A673 (cell line): ENCODE measurements around the gene FLNC. TPM values are rescaled to one million over a fixed set of nuclear protein-coding genes. Genes with fewer than 3 reads are reported as not detected.

Experiments used
- BruUV-seq: library from RNA; stranded (reverse); fragments of 400-500 nt; replicated peaks from 2 replicates; lab custom pipeline; 2021; lab: Mats Ljungman, UMichigan
- CTCF ChIA-PET: fragments of 300-600 bp; sonication (Branson Sonifier 250); formaldehyde crosslinking; loops from one replicate; lab custom pipeline; 2022; ENCODE audit warnings: antibody characterized with exemption; lab: Charles Lee
- POLR2A ChIA-PET: fragments of 300-600 bp; sonication (Branson Sonifier 250); formaldehyde crosslinking; loops from one replicate; lab custom pipeline; 2022; ENCODE audit warnings: antibody characterized with exemption; ENCODE audit not compliant: low non-redundant PET; lab: Charles Lee
- DNase-seq: peaks from one replicate; pipeline ENCODE4 v3.0.0-alpha.2; 2015; ENCODE audit warnings: low spot score
- H3K27ac ChIP-seq: fragments of 200-600 bp; sonication (generic); 2 replicates; pipeline ENCODE4 v1.5.1; 2016; ENCODE audit warnings: mixed run types, low read depth, mild to moderate bottlenecking, mixed read lengths, antibody characterized with exemption, low read length; ENCODE audit not compliant: poor library complexity, severe bottlenecking
- H3K27me3 ChIP-seq: fragments of 200-600 bp; sonication (generic); replicated peaks from 2 replicates; pipeline ENCODE4 v1.6.1; 2017; ENCODE audit warnings: mixed run types, low read depth, mild to moderate bottlenecking, mixed read lengths, antibody characterized with exemption, low read length; ENCODE audit not compliant: insufficient read depth, poor library complexity
- H3K36me3 ChIP-seq: fragments of 200-600 bp; sonication (generic); 2 replicates; pipeline ENCODE4 v1.6.1; 2016; ENCODE audit warnings: mixed run types, mild to moderate bottlenecking, mixed read lengths, antibody characterized with exemption, low read length; ENCODE audit not compliant: insufficient read depth, poor library complexity, severe bottlenecking
- H3K4me1 ChIP-seq: fragments of 200-600 bp; sonication (generic); 2 replicates; pipeline ENCODE4 v1.6.1; 2017; ENCODE audit warnings: mixed run types, mild to moderate bottlenecking, mixed read lengths, antibody characterized with exemption, low read length; ENCODE audit not compliant: insufficient read depth, poor library complexity, severe bottlenecking
- H3K4me3 ChIP-seq: fragments of 200-600 bp; sonication (generic); 2 replicates; pipeline ENCODE4 v1.5.1; 2016; ENCODE audit warnings: low read depth, mixed run types, mild to moderate bottlenecking, mixed read lengths, low read length; ENCODE audit not compliant: poor library complexity, severe bottlenecking
- H3K9me3 ChIP-seq: fragments of 200-600 bp; sonication (generic); 2 replicates; pipeline ENCODE4 v1.6.1; 2016; ENCODE audit warnings: mixed run types, low read depth, mild to moderate bottlenecking, mixed read lengths, antibody characterized with exemption, low read length; ENCODE audit not compliant: poor library complexity, severe bottlenecking
- CTCF ChIP-seq: fragments of 300-800, 200-600 bp; sonication (generic); conservative IDR thresholded peaks from 2 replicates; pipeline ENCODE4 v1.5.1; 2017; ENCODE audit warnings: low read depth, mild to moderate bottlenecking, antibody characterized with exemption, low read length, moderate library complexity, mixed read lengths
- EZH2 ChIP-seq: fragments of 200-600 bp; sonication (generic); IDR thresholded peaks from 2 replicates; pipeline ENCODE4 v1.6.1; 2017; ENCODE audit warnings: borderline replicate concordance, low read depth, mild to moderate bottlenecking, mixed read lengths, antibody characterized with exemption, low read length; ENCODE audit not compliant: poor library complexity, severe bottlenecking
- intact Hi-C: fragments of 100-400 bp; cut with micrococcal nuclease; formaldehyde crosslinking; loops from one replicate; pipeline ENCODE4 v1.10.0; 2022; ENCODE audit not compliant: unreplicated experiment
- total RNA-seq: library from RNA; stranded (reverse); gene quantifications from 2 replicates; pipeline ENCODE4 v1.2.3, GENCODE V29; 2021

The FLNC gene
- total RNA-seq, 1 experiment from 2014 or later = 6.5 TPM

GRCh38 chr7:128833148-128833945 is 3.1 kb downstream of the FLNC start:
- Histone ChIP-seq H3K9me3 (no peaks in the 10 kb centered on the region), H3K27ac (no peak overlapping the region), H3K4me1 (peaks cover 33% of the 10 kb centered on the region), H3K27me3 (no peaks in the 10 kb centered on the region), H3K4me3 (no peak overlapping the region), H3K36me3 (no peaks in the 10 kb centered on the region)
- DNase-seq = peak; percentile 52
- TF ChIP-seq EZH2 = no peak
- TF ChIP-seq CTCF = no peak
- intact Hi-C loops = no loop called here
- ChIA-PET CTCF (interaction anchor here (0.7 to 1.1 kb wide), 3 partner anchors 9 to 39 kb away, joined by 3 to 4 read pairs (median 3); partner anchors contain the start of gene ATP6V1F), POLR2A (interaction anchor here (0.6 to 0.7 kb wide), 2 partner anchors 12 to 18 kb away, joined by 3 read pairs; no protein-coding TSS in a partner anchor)
- no TSS peak for BruUV-seq

GRCh38 chr7:128833946-128834325 is 3.7 kb downstream of the FLNC start:
- no peaks in the 10 kb centered on the region for H3K9me3 ChIP-seq
- POLR2A ChIA-PET = interaction anchor here (0.7 kb wide), 1 partner anchor 18 kb away, joined by 3 read pairs; no protein-coding TSS in a partner anchor
- CTCF ChIA-PET = no interaction called here
- H3K27ac ChIP-seq = no peak overlapping the region
- no peak for DNase-seq
- no TSS peak for BruUV-seq
- TF ChIP-seq EZH2 (no peak), CTCF (no peak)
- intact Hi-C loops = no loop called here
- no peak overlapping the region for H3K4me3 ChIP-seq
- H3K36me3 ChIP-seq = no peaks in the 10 kb centered on the region
- H3K4me1 ChIP-seq = peaks cover 33% of the 10 kb centered on the region
- no peaks in the 10 kb centered on the region for H3K27me3 ChIP-seq

GRCh38 chr7:128835231-128835751 is 5.1 kb downstream of the FLNC start:
- DNase-seq = no peak
- Histone ChIP-seq H3K9me3 (no peaks in the 10 kb centered on the region), H3K4me1 (peaks cover 28% of the 10 kb centered on the region), H3K27ac (no peak overlapping the region), H3K4me3 (no peak overlapping the region), H3K27me3 (no peaks in the 10 kb centered on the region), H3K36me3 (no peaks in the 10 kb centered on the region)
- TF ChIP-seq EZH2 (no peak), CTCF (no peak)
- no TSS peak for BruUV-seq
- intact Hi-C loops = no loop called here
- ChIA-PET CTCF (no interaction called here), POLR2A (no interaction called here)
